Calu3 (cell line): ENCODE results near the gene SLFN13. TPM values are rescaled to one million over a fixed set of nuclear protein-coding genes. Genes with fewer than 3 reads are reported as not detected.
"Not testable (repeated sequence)": the region's sequence is repeated elsewhere in the genome, so short reads cannot be mapped to it uniquely, and the experiment has no call there.

Source experiments
- BruUV-seq: library from RNA; stranded (reverse); fragments of 400-500 nt; replicated peaks from 2 replicates; lab custom pipeline; 2021; lab: Mats Ljungman, UMichigan
- CTCF ChIA-PET: fragments of 300-600 bp; sonication (Branson Sonifier 250); formaldehyde crosslinking; loops from one replicate; lab custom pipeline; 2022; ENCODE audit warnings: antibody characterized with exemption; lab: Charles Lee
- DNase-seq: peaks from one replicate; pipeline ENCODE4 v3.0.0; 2022
- H3K27ac Mint-ChIP-seq: one replicate; pipeline ENCODE4 v1.8.0; 2022; ENCODE audit warnings: mixed read lengths; ENCODE audit not compliant: unreplicated experiment
- H3K27me3 Mint-ChIP-seq: one replicate; pipeline ENCODE4 v1.8.0; 2022; ENCODE audit warnings: mixed read lengths; ENCODE audit not compliant: unreplicated experiment
- H3K36me3 Mint-ChIP-seq: one replicate; pipeline ENCODE4 v1.8.0; 2022; ENCODE audit warnings: mild to moderate bottlenecking, moderate library complexity, mixed read lengths; ENCODE audit not compliant: insufficient read depth, unreplicated experiment
- H3K4me1 Mint-ChIP-seq: one replicate; pipeline ENCODE4 v1.8.0; 2022; ENCODE audit warnings: mild to moderate bottlenecking, low read depth, mixed read lengths; ENCODE audit not compliant: unreplicated experiment
- H3K4me3 Mint-ChIP-seq: one replicate; pipeline ENCODE4 v1.8.0; 2022; ENCODE audit warnings: mild to moderate bottlenecking, low read depth, moderate library complexity, mixed read lengths; ENCODE audit not compliant: unreplicated experiment
- H3K9me3 Mint-ChIP-seq: one replicate; pipeline ENCODE4 v1.8.0; 2022; ENCODE audit warnings: low read depth, mixed read lengths; ENCODE audit not compliant: unreplicated experiment
- intact Hi-C: fragments of 100-400 bp; cut with micrococcal nuclease; formaldehyde crosslinking; loops from one replicate; pipeline ENCODE4 v1.10.0; 2022; ENCODE audit not compliant: unreplicated experiment
- total RNA-seq: library from RNA; stranded (reverse); gene quantifications from 2 replicates; pipeline ENCODE4 v1.2.3, GENCODE V29; 2022
- TF ChIP-seq, protein P1 (sequence below): fragments of 200-600 bp; IDR thresholded peaks from one replicate; pipeline ENCODE4 v1.8.0; 2022; ENCODE audit warnings: antibody characterized with exemption; ENCODE audit not compliant: unreplicated experiment

The SLFN13 gene
- total RNA-seq, 1 experiment from 2014 or later, result 44.4 TPM

GRCh38 chr17:35467824-35468223 is 19.3 kb upstream of the SLFN13 start:
- TF ChIP-seq, protein P1, sequence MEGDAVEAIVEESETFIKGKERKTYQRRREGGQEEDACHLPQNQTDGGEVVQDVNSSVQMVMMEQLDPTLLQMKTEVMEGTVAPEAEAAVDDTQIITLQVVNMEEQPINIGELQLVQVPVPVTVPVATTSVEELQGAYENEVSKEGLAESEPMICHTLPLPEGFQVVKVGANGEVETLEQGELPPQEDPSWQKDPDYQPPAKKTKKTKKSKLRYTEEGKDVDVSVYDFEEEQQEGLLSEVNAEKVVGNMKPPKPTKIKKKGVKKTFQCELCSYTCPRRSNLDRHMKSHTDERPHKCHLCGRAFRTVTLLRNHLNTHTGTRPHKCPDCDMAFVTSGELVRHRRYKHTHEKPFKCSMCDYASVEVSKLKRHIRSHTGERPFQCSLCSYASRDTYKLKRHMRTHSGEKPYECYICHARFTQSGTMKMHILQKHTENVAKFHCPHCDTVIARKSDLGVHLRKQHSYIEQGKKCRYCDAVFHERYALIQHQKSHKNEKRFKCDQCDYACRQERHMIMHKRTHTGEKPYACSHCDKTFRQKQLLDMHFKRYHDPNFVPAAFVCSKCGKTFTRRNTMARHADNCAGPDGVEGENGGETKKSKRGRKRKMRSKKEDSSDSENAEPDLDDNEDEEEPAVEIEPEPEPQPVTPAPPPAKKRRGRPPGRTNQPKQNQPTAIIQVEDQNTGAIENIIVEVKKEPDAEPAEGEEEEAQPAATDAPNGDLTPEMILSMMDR, result no peak
- Mint-ChIP-seq H3K27me3 (peaks cover 36% of the 10 kb centered on the region), H3K9me3 (peaks cover 2% of the 10 kb centered on the region), H3K36me3 (peaks cover 3% of the 10 kb centered on the region), H3K4me1 (no peaks in the 10 kb centered on the region), H3K4me3 (no peak overlapping the region), H3K27ac (no peak overlapping the region)
- intact Hi-C loops, result no loop called here
- no peak for DNase-seq
- CTCF ChIA-PET, result no interaction called here
- no TSS peak for BruUV-seq

GRCh38 chr17:35460354-35460851 is 11.8 kb upstream of the SLFN13 start:
- peaks cover 16% of the 10 kb centered on the region for H3K36me3 Mint-ChIP-seq
- peaks cover 13% of the 10 kb centered on the region for H3K4me1 Mint-ChIP-seq
- TF ChIP-seq, protein P1, result no peak
- H3K4me3 Mint-ChIP-seq, result peak overlapping the region; percentile 74
- intact Hi-C loops, result no loop called here
- CTCF ChIA-PET, result no interaction called here
- H3K27me3 Mint-ChIP-seq, result peaks cover 24% of the 10 kb centered on the region
- DNase-seq, result peak; percentile 80
- peaks cover 8% of the 10 kb centered on the region for H3K9me3 Mint-ChIP-seq
- BruUV-seq, result no TSS peak
- peak overlapping the region; percentile 60 for H3K27ac Mint-ChIP-seq

GRCh38 chr17:35454035-35454434 is 5.5 kb upstream of the SLFN13 start:
- intact Hi-C loops, BruUV-seq, H3K27me3 Mint-ChIP-seq, H3K9me3 Mint-ChIP-seq, DNase-seq, H3K27ac Mint-ChIP-seq, CTCF ChIA-PET, H3K4me3 Mint-ChIP-seq, H3K36me3 Mint-ChIP-seq: not testable (repeated sequence)
- peaks cover 12% of the 10 kb centered on the region for H3K4me1 Mint-ChIP-seq

DNA sequence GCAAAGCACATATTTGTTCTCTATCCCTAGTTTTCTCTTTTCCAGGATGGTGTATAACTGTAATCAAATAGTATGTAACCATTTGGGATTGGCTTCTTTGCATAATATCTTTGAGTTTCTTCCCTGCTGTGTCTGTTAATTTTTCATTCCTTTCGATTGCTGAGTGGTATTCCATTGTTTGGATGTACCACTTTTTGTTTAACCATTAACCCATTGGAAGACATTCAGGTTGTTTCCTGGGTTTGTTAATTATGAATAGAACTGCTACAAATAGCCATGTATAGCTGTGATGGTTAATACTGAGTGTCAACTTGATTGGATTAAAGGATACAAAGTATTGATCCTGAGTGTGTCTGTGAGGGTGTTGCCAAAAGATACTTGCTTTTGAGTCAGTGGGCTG is 4.6 kb upstream of the SLFN13 start:
- H3K4me1 Mint-ChIP-seq, result peaks cover 12% of the 10 kb centered on the region
- H3K27ac Mint-ChIP-seq, result no peak overlapping the region
- CTCF ChIA-PET, result no interaction called here
- BruUV-seq, result no TSS peak
- peaks cover 12% of the 10 kb centered on the region for H3K36me3 Mint-ChIP-seq
- no peak for DNase-seq
- intact Hi-C loops, result no loop called here
- no peak overlapping the region for H3K4me3 Mint-ChIP-seq
- peaks cover 2% of the 10 kb centered on the region for H3K27me3 Mint-ChIP-seq
- TF ChIP-seq, protein P1, result no peak
- peaks cover 5% of the 10 kb centered on the region for H3K9me3 Mint-ChIP-seq

DNA sequence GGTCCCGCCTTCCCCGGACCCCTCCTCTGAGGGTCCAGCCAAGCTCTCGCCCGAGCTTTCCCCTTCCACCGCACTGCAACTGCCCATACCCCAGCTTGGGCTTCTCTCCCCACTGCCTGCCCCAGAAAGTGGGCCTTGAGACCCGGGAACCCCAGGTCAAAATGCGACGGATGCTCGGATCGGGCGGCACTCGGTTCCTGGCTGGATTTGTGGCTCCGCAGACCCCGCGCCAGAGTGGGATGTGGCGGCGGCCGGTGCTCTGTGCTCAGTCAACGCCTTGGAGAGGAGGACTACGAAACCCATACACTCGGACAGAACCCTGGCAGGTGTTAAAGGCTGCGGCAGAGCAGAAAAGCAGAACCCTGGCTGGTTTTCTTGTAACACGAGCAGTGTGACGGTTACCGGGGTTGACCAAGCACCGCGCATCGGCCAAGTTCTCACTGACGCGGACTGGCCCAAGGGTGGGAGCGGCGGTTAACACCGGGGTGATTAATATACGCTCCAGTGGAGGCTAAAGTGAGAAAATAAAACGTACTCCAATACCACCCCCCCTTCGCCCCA is 885 bp upstream of the SLFN13 start:
- TF ChIP-seq, protein P1, result no peak
- no peaks in the 10 kb centered on the region for H3K27me3 Mint-ChIP-seq
- no peaks in the 10 kb centered on the region for H3K9me3 Mint-ChIP-seq
- intact Hi-C loops, result loop anchor here (5.0 kb wide), 1 partner anchor 83 kb away; no protein-coding TSS in a partner anchor
- CTCF ChIA-PET, result no interaction called here
- no peak for DNase-seq
- H3K27ac Mint-ChIP-seq, result no peak overlapping the region
- H3K4me3 Mint-ChIP-seq, result no peak overlapping the region
- no TSS peak for BruUV-seq
- H3K36me3 Mint-ChIP-seq, result peaks cover 15% of the 10 kb centered on the region
- peaks cover 12% of the 10 kb centered on the region for H3K4me1 Mint-ChIP-seq
